Esophagus muscularis mucosa (tissue), 4 donors: ENCODE results near the gene SORCS2. TPM values are rescaled to one million over a fixed set of nuclear protein-coding genes. Genes with fewer than 3 reads are reported as not detected.

Experiments used
- DNase-seq: peaks from one replicate; pipeline ENCODE4 v3.0.0-alpha.2; 2017; ENCODE audit errors: extremely low spot score
- H3K27ac ChIP-seq, 4 donors: fragments of 200-600 bp; sonication (generic); replicated peaks in 1 of 4; 1 replicate in 3 of 4; 2 replicates in 1 of 4; pipeline ENCODE4 v1.5.1; 2016 to 2019; ENCODE audit warnings: mild to moderate bottlenecking in 1 of 4
- H3K27me3 ChIP-seq, 4 donors: fragments of 200-600 bp; sonication (generic); one replicate each; pipeline versions ENCODE4 v1.5.1 to v1.6.0; 2016 to 2019
- H3K36me3 ChIP-seq, 4 donors: fragments of 200-600 bp; sonication (generic); one replicate each; pipeline ENCODE4 v1.5.1; 2016 to 2019
- H3K4me1 ChIP-seq, 4 donors: fragments of 200-600 bp; sonication (generic); one replicate each; pipeline ENCODE4 v1.5.1; 2016 to 2019
- H3K4me3 ChIP-seq, 4 donors: fragments of 200-600 bp; sonication (generic); 1 replicate in 2 of 4; 2 replicates in 2 of 4; pipeline ENCODE4 v1.5.1; 2016 to 2019; ENCODE audit warnings: mild to moderate bottlenecking in 4 of 4, moderate library complexity in 1 of 4
- H3K9me3 ChIP-seq, 4 donors: fragments of 200-600 bp; sonication (generic); 1 replicate in 3 of 4; 2 replicates in 1 of 4; pipeline ENCODE4 v1.5.1; 2016 to 2019
- CTCF ChIP-seq, 3 experiments: fragments of 200-600 bp in 2 of 3; fragments of 450-650 bp in 1 of 3; sonication (generic) in 2 of 3; IDR thresholded peaks; one replicate each; pipeline ENCODE4 v1.5.1; 2017 to 2019; ENCODE audit warnings: antibody characterized with exemption in 3 of 3, mild to moderate bottlenecking in 2 of 3, moderate library complexity in 1 of 3
- EP300 ChIP-seq: sonication (generic); formaldehyde crosslinking; IDR thresholded peaks from one replicate; pipeline ENCODE4 v1.6.1; 2017; ENCODE audit warnings: antibody characterized with exemption
- POLR2A ChIP-seq: fragments of 450-650 bp; IDR thresholded peaks from one replicate; pipeline ENCODE4 v1.6.1; 2017; ENCODE audit warnings: antibody characterized with exemption, moderate library complexity, mild to moderate bottlenecking, low read depth
- POLR2AphosphoS5 ChIP-seq, 2 donors: sonication (generic); formaldehyde crosslinking; IDR thresholded peaks; one replicate each; pipeline ENCODE4 v1.6.1; 2017; ENCODE audit warnings: antibody characterized with exemption in 2 of 2
- WGBS: methylation state at CpG from one replicate; pipeline ENCODE4 v1.1.5; 2018; 5-methylcytosine and 5-hydroxymethylcytosine counted together
- intact Hi-C: fragments of 100-400 bp; cut with DNase I; formaldehyde crosslinking; loops from one replicate; pipeline ENCODE4 v1.15.1; 2023
- total RNA-seq, 4 donors: library from RNA; depleted of rRNA; stranded (reverse); fragments of >200 nt; gene quantifications; one replicate each; pipeline versions ENCODE4 v1.1.0 to v1.2.1, GENCODE V29; 2016

The SORCS2 gene
- total RNA-seq, 4 donors from 2014 or later = 3.3 to 10.1 (median 4.3) TPM

GRCh38 chr4:7415927-7416686 is 223.8 kb downstream of the SORCS2 start:
- intact Hi-C loops = no loop called here
- H3K9me3 ChIP-seq = no peaks in the 10 kb centered on the region
- TF ChIP-seq POLR2AphosphoS5 (IDR thresholded peaks at IDR 0.05) (no peak), EP300 (no peak)
- H3K4me1 ChIP-seq = peaks cover 3 to 43% (median 37%) of the 10 kb centered on the region in 4 donors
- H3K27ac ChIP-seq = no peak overlapping the region
- H3K27me3 ChIP-seq = no peaks in the 10 kb centered on the region
- DNase-seq = no peak
- H3K36me3 ChIP-seq = no peaks in the 10 kb centered on the region
- WGBS = 85% methylated on average over 16 of the region's 16 CpGs
- no peak overlapping the region for H3K4me3 ChIP-seq

GRCh38 chr4:7416745-7417432 is 224.6 kb downstream of the SORCS2 start:
- intact Hi-C loops = no loop called here
- Histone ChIP-seq H3K27ac (no peak overlapping the region), H3K27me3 (no peaks in the 10 kb centered on the region), H3K9me3 (no peaks in the 10 kb centered on the region), H3K4me1 (peaks cover under 1 to 35% (median 29%) of the 10 kb centered on the region in 4 donors), H3K4me3 (no peak overlapping the region), H3K36me3 (no peaks in the 10 kb centered on the region)
- WGBS = 89% methylated on average over 14 of the region's 14 CpGs
- TF ChIP-seq POLR2A (no peak), POLR2AphosphoS5 (IDR thresholded peaks at IDR 0.05) (no peak), CTCF (IDR thresholded peaks at IDR 0.05) (no peak), EP300 (no peak)
- DNase-seq = no peak

- 86% methylated on average over 9 of the region's 9 CpGs for WGBS
- no peak for TF ChIP-seq EP300
- TF ChIP-seq POLR2AphosphoS5 (IDR thresholded peaks at IDR 0.05) = no peak
- TF ChIP-seq CTCF (IDR thresholded peaks at IDR 0.05) = no peak
- TF ChIP-seq POLR2A = no peak
Measured at GRCh38 chr4:7417639-7418038, 225.3 kb downstream of the SORCS2 start.

GRCh38 chr4:7418131-7418943 is 226.0 kb downstream of the SORCS2 start:
- H3K27me3 ChIP-seq = no peaks in the 10 kb centered on the region
- no peaks in the 10 kb centered on the region for H3K9me3 ChIP-seq
- H3K4me3 ChIP-seq = no peak overlapping the region
- H3K27ac ChIP-seq = no peak overlapping the region
- peaks cover 0 to 27% (median 19%) of the 10 kb centered on the region in 4 donors for H3K4me1 ChIP-seq
- no peak for DNase-seq
- TF ChIP-seq CTCF (IDR thresholded peaks at IDR 0.05) (no peak), EP300 (no peak), POLR2AphosphoS5 (IDR thresholded peaks at IDR 0.05) (no peak), POLR2A (no peak)
- intact Hi-C loops = no loop called here
- no peaks in the 10 kb centered on the region for H3K36me3 ChIP-seq
- 85% methylated on average over 15 of the region's 15 CpGs for WGBS

More at GRCh38 chr4:7417639-7418038, 225.3 kb downstream of the SORCS2 start:
- H3K27ac ChIP-seq = no peak overlapping the region
- peaks cover 0 to 28% (median 22%) of the 10 kb centered on the region in 4 donors for H3K4me1 ChIP-seq
- H3K27me3 ChIP-seq = no peaks in the 10 kb centered on the region
- no peak for DNase-seq
- no peaks in the 10 kb centered on the region for H3K36me3 ChIP-seq
- no peak overlapping the region for H3K4me3 ChIP-seq
- no peaks in the 10 kb centered on the region for H3K9me3 ChIP-seq
- intact Hi-C loops = no loop called here
